Measurements from ENCODE around the gene CFAP65. TPM values are rescaled to one million over a fixed set of nuclear protein-coding genes. Genes with fewer than 3 reads are reported as not detected.

The CFAP65 gene
- polyA plus RNA-seq, 3 donors: not detected

DNA sequence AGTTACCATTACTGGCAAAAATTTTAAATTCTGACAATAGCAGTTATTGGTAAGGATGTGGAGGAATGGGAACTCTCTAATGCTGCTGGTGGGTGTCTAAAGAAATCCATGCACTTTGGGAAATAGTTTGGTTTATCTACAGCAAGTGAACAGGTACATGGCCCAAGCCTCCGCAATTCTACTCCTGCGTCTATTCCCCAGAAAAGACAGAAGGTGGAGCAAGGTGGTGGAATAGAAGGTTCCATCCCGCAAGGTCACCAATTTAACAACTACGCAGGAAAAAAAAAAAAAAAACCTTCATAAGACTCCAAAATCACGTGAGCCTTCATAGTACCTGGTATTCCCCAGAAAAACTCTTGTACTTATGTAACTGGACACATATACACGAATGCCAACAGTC, 6.5 kb downstream of the CFAP65 start:
- H3K36me3 Mint-ChIP-seq: no peaks in the 10 kb centered on the region
- H3K27me3 ChIP-seq (ENCODE audit: control insufficient read depth in 2 of 2, insufficient read depth in 2 of 2, low read length in 2 of 2): peaks cover 4 to 42% of the 10 kb centered on the region in 2 donors
- no peak for DNase-seq

GRCh38 chr2:219032051-219032745, 9.1 kb downstream of the CFAP65 start:
- no peak overlapping the region for H3K4me2 ChIP-seq (replicated peaks; ENCODE audit: extremely low read depth, low read length, poor library complexity, severe bottlenecking)
- H3K4me1 Mint-ChIP-seq: no peaks in the 10 kb centered on the region
- no peak overlapping the region for H3K27ac ChIP-seq (ENCODE audit: low read depth in 1 of 2, low read length in 2 of 2)
- no peak overlapping the region for H3K9ac ChIP-seq (ENCODE audit: insufficient read depth, low read length, poor library complexity, severe bottlenecking)
- no peaks in the 10 kb centered on the region for H3K79me2 ChIP-seq (ENCODE audit: insufficient read depth, low read length)
- H3K27ac Mint-ChIP-seq: no peak overlapping the region
- 93% methylated on average over 14 of the region's 23 CpGs for WGBS (ENCODE audit: insufficient coverage)
- H3K9me3 ChIP-seq (replicated peaks in 1 of 2; ENCODE audit: control insufficient read depth in 1 of 2, insufficient read depth in 1 of 2, low read length in 2 of 2): no peaks in the 10 kb centered on the region
- no peak overlapping the region for H2AFZ ChIP-seq (ENCODE audit: insufficient read depth, low read depth, low read length, poor library complexity, severe bottlenecking)
- H3K4me3 ChIP-seq (replicated peaks in 1 of 3; ENCODE audit: low read depth in 2 of 3, low read length in 3 of 3): no peak overlapping the region
- H3K27me3 ChIP-seq (ENCODE audit: control insufficient read depth in 2 of 2, insufficient read depth in 2 of 2, low read length in 2 of 2): peaks cover 0 to 24% of the 10 kb centered on the region in 2 donors
- H3K36me3 ChIP-seq (replicated peaks in 1 of 2; ENCODE audit: control insufficient read depth in 1 of 2, insufficient read depth in 2 of 2, low read length in 2 of 2): no peaks in the 10 kb centered on the region
- no peaks in the 10 kb centered on the region for H4K20me1 ChIP-seq (ENCODE audit: insufficient read depth, low read length)
- H3K4me3 Mint-ChIP-seq: no peak overlapping the region
- H3K4me1 ChIP-seq (ENCODE audit: control insufficient read depth in 1 of 2, insufficient read depth in 2 of 2, low read length in 2 of 2): no peaks in the 10 kb centered on the region
- H3K27me3 Mint-ChIP-seq (ENCODE audit: low read depth in 3 of 3): peaks cover 31 to 61% (median 37%) of the 10 kb centered on the region in 3 donors
- intact Hi-C loops (cut with micrococcal nuclease): no loop called here
- peaks cover 0 to 1% (median 0%) of the 10 kb centered on the region in 7 donors for H3K9me3 Mint-ChIP-seq
- TF ChIP-seq, protein P1, sequence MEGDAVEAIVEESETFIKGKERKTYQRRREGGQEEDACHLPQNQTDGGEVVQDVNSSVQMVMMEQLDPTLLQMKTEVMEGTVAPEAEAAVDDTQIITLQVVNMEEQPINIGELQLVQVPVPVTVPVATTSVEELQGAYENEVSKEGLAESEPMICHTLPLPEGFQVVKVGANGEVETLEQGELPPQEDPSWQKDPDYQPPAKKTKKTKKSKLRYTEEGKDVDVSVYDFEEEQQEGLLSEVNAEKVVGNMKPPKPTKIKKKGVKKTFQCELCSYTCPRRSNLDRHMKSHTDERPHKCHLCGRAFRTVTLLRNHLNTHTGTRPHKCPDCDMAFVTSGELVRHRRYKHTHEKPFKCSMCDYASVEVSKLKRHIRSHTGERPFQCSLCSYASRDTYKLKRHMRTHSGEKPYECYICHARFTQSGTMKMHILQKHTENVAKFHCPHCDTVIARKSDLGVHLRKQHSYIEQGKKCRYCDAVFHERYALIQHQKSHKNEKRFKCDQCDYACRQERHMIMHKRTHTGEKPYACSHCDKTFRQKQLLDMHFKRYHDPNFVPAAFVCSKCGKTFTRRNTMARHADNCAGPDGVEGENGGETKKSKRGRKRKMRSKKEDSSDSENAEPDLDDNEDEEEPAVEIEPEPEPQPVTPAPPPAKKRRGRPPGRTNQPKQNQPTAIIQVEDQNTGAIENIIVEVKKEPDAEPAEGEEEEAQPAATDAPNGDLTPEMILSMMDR (IDR thresholded peaks at IDR 0.05): no peak
- no peaks in the 10 kb centered on the region for H3K36me3 Mint-ChIP-seq
- no peak for DNase-seq

More for the DNA sequence above, 6.5 kb downstream of the CFAP65 start:
- H3K27me3 Mint-ChIP-seq (ENCODE audit: low read depth in 3 of 3): peaks cover 34 to 72% (median 44%) of the 10 kb centered on the region in 3 donors
- no peaks in the 10 kb centered on the region for H4K20me1 ChIP-seq (ENCODE audit: insufficient read depth, low read length)
- TF ChIP-seq, protein P1 (IDR thresholded peaks at IDR 0.05): no peak
- H3K4me3 ChIP-seq (replicated peaks in 1 of 3; ENCODE audit: low read depth in 2 of 3, low read length in 3 of 3): no peak overlapping the region
- H3K9ac ChIP-seq (ENCODE audit: insufficient read depth, low read length, poor library complexity, severe bottlenecking): no peak overlapping the region
- 40% methylated on average over 1 of the region's 6 CpGs for WGBS (ENCODE audit: insufficient coverage)
- H3K4me3 Mint-ChIP-seq: peak overlapping the region in 1 of 2 donors; percentile 62
- H3K9me3 ChIP-seq (replicated peaks in 1 of 2; ENCODE audit: control insufficient read depth in 1 of 2, insufficient read depth in 1 of 2, low read length in 2 of 2): no peaks in the 10 kb centered on the region
- H3K4me1 ChIP-seq (ENCODE audit: control insufficient read depth in 1 of 2, insufficient read depth in 2 of 2, low read length in 2 of 2): no peaks in the 10 kb centered on the region
- no peak overlapping the region for H2AFZ ChIP-seq (ENCODE audit: insufficient read depth, low read depth, low read length, poor library complexity, severe bottlenecking)
- intact Hi-C loops (cut with micrococcal nuclease): no loop called here
- H3K36me3 ChIP-seq (replicated peaks in 1 of 2; ENCODE audit: control insufficient read depth in 1 of 2, insufficient read depth in 2 of 2, low read length in 2 of 2): no peaks in the 10 kb centered on the region
- no peaks in the 10 kb centered on the region for H3K4me1 Mint-ChIP-seq
- H3K79me2 ChIP-seq (ENCODE audit: insufficient read depth, low read length): no peaks in the 10 kb centered on the region
- peaks cover 0 to 3% (median 0%) of the 10 kb centered on the region in 7 donors for H3K9me3 Mint-ChIP-seq
- H3K27ac ChIP-seq (ENCODE audit: low read depth in 1 of 2, low read length in 2 of 2): no peak overlapping the region
- no peak overlapping the region for H3K4me2 ChIP-seq (replicated peaks; ENCODE audit: extremely low read depth, low read length, poor library complexity, severe bottlenecking)
- H3K27ac Mint-ChIP-seq: no peak overlapping the region
